H1 (cell line): ENCODE results near the gene SMC3. TPM values are rescaled to one million over a fixed set of nuclear protein-coding genes. Genes with fewer than 3 reads are reported as not detected.

Experiments
- CTCF ChIA-PET: fragments of 300-600 bp; sonication (Branson Sonifier 250); formaldehyde crosslinking; loops from one replicate; lab custom pipeline; 2021; ENCODE audit not compliant: partially characterized antibody; lab: Charles Lee
- POLR2A ChIA-PET: fragments of 300-600 bp; sonication (Branson Sonifier 250); formaldehyde crosslinking; loops from one replicate; lab custom pipeline; 2021; ENCODE audit warnings: inconsistent platforms; ENCODE audit not compliant: partially characterized antibody; lab: Charles Lee
- DNase-seq, 2 experiments: peaks; one replicate each; pipeline versions ENCODE4 v3.0.0 to v3.0.0-alpha.2; 2010 to 2022; ENCODE audit warnings: low spot score in 2 of 2, low read depth in 1 of 2, mixed read lengths in 1 of 2
- FAIRE-seq: peaks from 2 replicates; lab custom pipeline; 2011; peaks lifted over from hg19 to GRCh38; lab: Jason Lieb, UNC
- H2AFZ ChIP-seq: 2 replicates; pipeline ENCODE4 v1.8.1; 2012; ENCODE audit warnings: low read length, inconsistent platforms
- H2AK5ac ChIP-seq: 2 replicates; pipeline ENCODE4 v1.6.1; 2013; ENCODE audit warnings: low read depth, low read length
- H2BK120ac ChIP-seq: replicated peaks from 2 replicates; pipeline ENCODE3; 2013; ENCODE audit warnings: low read depth, low read length, inconsistent platforms
- H2BK12ac ChIP-seq: 2 replicates; pipeline ENCODE4 v1.6.1; 2013; ENCODE audit warnings: low read depth, low read length
- H2BK15ac ChIP-seq: 2 replicates; pipeline ENCODE4 v1.6.1; 2013; ENCODE audit warnings: low read length
- H2BK20ac ChIP-seq: 2 replicates; pipeline ENCODE4 v1.6.1; 2013; ENCODE audit warnings: low read length
- H2BK5ac ChIP-seq: 2 replicates; pipeline ENCODE4 v1.6.1; 2013; ENCODE audit warnings: low read depth, low read length
- H3K14ac ChIP-seq: 2 replicates; pipeline ENCODE4 v1.6.1; 2013; ENCODE audit warnings: inconsistent platforms; ENCODE audit not compliant: insufficient read length
- H3K18ac ChIP-seq: 2 replicates; pipeline ENCODE4 v1.6.1; 2013; ENCODE audit warnings: low read length; ENCODE audit errors: extremely low read depth
- H3K23ac ChIP-seq: 2 replicates; pipeline ENCODE4 v1.6.1; 2013; ENCODE audit warnings: inconsistent platforms; ENCODE audit not compliant: insufficient read length
- H3K23me2 ChIP-seq: 2 replicates; pipeline ENCODE4 v1.6.1; 2013; ENCODE audit warnings: low read depth, low read length
- H3K27ac ChIP-seq: 2 replicates; pipeline ENCODE4 v1.6.1; 2011; ENCODE audit warnings: low read depth, low read length, inconsistent platforms
- H3K27me3 ChIP-seq, 4 experiments: replicated peaks in 1 of 4; 1 replicate in 1 of 4; 2 replicates in 3 of 4; pipeline versions ENCODE4 v1.6.1 to v1.8.1; 2011 to 2013; ENCODE audit warnings: low read length in 3 of 4, mild to moderate bottlenecking in 3 of 4, inconsistent platforms in 2 of 4, mixed read lengths in 2 of 4, moderate library complexity in 1 of 4; ENCODE audit not compliant: control insufficient read depth in 3 of 4, insufficient read depth in 3 of 4; ENCODE audit errors: extremely low read depth in 1 of 4
- H3K36me3 ChIP-seq, 4 experiments: 2 replicates each; pipeline versions ENCODE4 v1.6.1 to v1.8.1; 2011 to 2013; ENCODE audit warnings: mild to moderate bottlenecking in 4 of 4, low read length in 3 of 4, moderate library complexity in 2 of 4, control low read depth in 1 of 4, inconsistent platforms in 1 of 4; ENCODE audit not compliant: insufficient read depth in 4 of 4, control insufficient read depth in 2 of 4
- H3K4ac ChIP-seq: replicated peaks from 2 replicates; pipeline ENCODE3; 2013; ENCODE audit warnings: low read length, low read depth, mixed read lengths, inconsistent platforms; ENCODE audit not compliant: insufficient read length
- H3K4me1 ChIP-seq, 4 experiments: replicated peaks in 1 of 4; 1 replicate in 1 of 4; 2 replicates in 3 of 4; pipeline versions ENCODE4 v1.6.1 to v1.8.1; 2011 to 2013; ENCODE audit warnings: low read length in 3 of 4, inconsistent platforms in 2 of 4, mixed read lengths in 1 of 4; ENCODE audit not compliant: insufficient read depth in 4 of 4, control insufficient read depth in 3 of 4
- H3K4me2 ChIP-seq, 2 experiments: 2 replicates each; pipeline versions ENCODE4 v1.6.1 to v1.8.1; 2011 to 2013; ENCODE audit warnings: low read depth in 2 of 2, low read length in 2 of 2, control low read depth in 1 of 2, inconsistent platforms in 1 of 2, mild to moderate bottlenecking in 1 of 2; ENCODE audit not compliant: insufficient read depth in 1 of 2
- H3K4me3 ChIP-seq, 4 experiments: fragments of 200-600, 300-600 bp in 1 of 4; sonication (generic), shearing (Covaris generic), sonication (Bioruptor Twin) in 1 of 4; 2 replicates each; pipeline versions ENCODE4 v1.5.1 to v1.8.1; 2011 to 2016; ENCODE audit warnings: low read length in 4 of 4, low read depth in 3 of 4, control low read depth in 2 of 4, inconsistent platforms in 2 of 4, mild to moderate bottlenecking in 2 of 4, mixed read lengths in 1 of 4, moderate library complexity in 1 of 4; ENCODE audit not compliant: insufficient read depth in 2 of 4; ENCODE audit errors: extremely low read depth in 1 of 4
- H3K56ac ChIP-seq: replicated peaks from 2 replicates; pipeline ENCODE3; 2013; ENCODE audit warnings: low read depth, mild to moderate bottlenecking, mixed read lengths, low read length, inconsistent platforms; ENCODE audit not compliant: insufficient read length
- H3K79me1 ChIP-seq: 2 replicates; pipeline ENCODE4 v1.6.1; 2013; ENCODE audit warnings: low read depth, low read length, control low read depth
- H3K79me2 ChIP-seq, 2 experiments: 2 replicates each; pipeline versions ENCODE4 v1.6.1 to v1.8.1; 2012 to 2013; ENCODE audit warnings: low read length in 2 of 2, mild to moderate bottlenecking in 2 of 2, inconsistent platforms in 1 of 2; ENCODE audit not compliant: insufficient read depth in 2 of 2, control insufficient read depth in 1 of 2
- H3K9ac ChIP-seq, 4 experiments: replicated peaks in 1 of 4; 1 replicate in 1 of 4; 2 replicates in 3 of 4; pipeline versions ENCODE4 v1.6.1 to v1.8.1; 2011 to 2013; ENCODE audit warnings: low read depth in 3 of 4, low read length in 3 of 4, control low read depth in 2 of 4, mild to moderate bottlenecking in 2 of 4, moderate library complexity in 2 of 4, inconsistent platforms in 1 of 4; ENCODE audit errors: extremely low read depth in 1 of 4
- H3K9me3 ChIP-seq, 2 experiments: 2 replicates each; pipeline versions ENCODE4 v1.6.1 to v1.8.1; 2012 to 2013; ENCODE audit warnings: mild to moderate bottlenecking in 2 of 2, moderate library complexity in 2 of 2, control low read depth in 1 of 2, inconsistent platforms in 1 of 2, low read depth in 1 of 2, low read length in 1 of 2, mixed read lengths in 1 of 2; ENCODE audit not compliant: insufficient read depth in 2 of 2
- H4K20me1 ChIP-seq, 2 experiments: replicated peaks in 1 of 2; 2 replicates each; pipeline versions ENCODE3 to v1.8.1; 2011 to 2013; ENCODE audit warnings: inconsistent platforms in 2 of 2, low read length in 2 of 2, mild to moderate bottlenecking in 1 of 2; ENCODE audit not compliant: insufficient read depth in 2 of 2, control insufficient read depth in 1 of 2
- H4K5ac ChIP-seq: 2 replicates; pipeline ENCODE4 v1.6.1; 2013; ENCODE audit warnings: low read length, low read depth, mixed read lengths, inconsistent platforms; ENCODE audit not compliant: insufficient read length
- H4K8ac ChIP-seq: 2 replicates; pipeline ENCODE4 v1.8.0; 2013; ENCODE audit warnings: mild to moderate bottlenecking, moderate library complexity, low read length, inconsistent platforms; ENCODE audit not compliant: insufficient read depth; ENCODE audit errors: extremely low read depth
- H4K91ac ChIP-seq: replicated peaks from 2 replicates; pipeline ENCODE3; 2013; ENCODE audit warnings: low read length, mixed read lengths, inconsistent platforms; ENCODE audit not compliant: insufficient read length
- ASH2L ChIP-seq: fragments of 200-600, 300-600 bp; sonication (generic); IDR thresholded peaks from one replicate; pipeline ENCODE4 v1.7.1; 2017; ENCODE audit warnings: low read length
- BACH1 ChIP-seq: IDR thresholded peaks from 2 replicates; pipeline ENCODE4 v1.6.1; 2012; ENCODE audit warnings: low read length, improper control_type of control experiment
- BRCA1 ChIP-seq: IDR thresholded peaks from 2 replicates; pipeline ENCODE4 v1.6.1; 2012; ENCODE audit warnings: low read depth, low read length, improper control_type of control experiment
- CREB1 ChIP-seq: IDR thresholded peaks from 2 replicates; pipeline ENCODE4 v1.6.1; 2012; ENCODE audit warnings: inconsistent platforms
- EGR1 ChIP-seq: IDR thresholded peaks from 2 replicates; pipeline ENCODE4 v1.6.1; 2011; ENCODE audit warnings: low read depth, low read length, borderline replicate concordance
- FOSL1 ChIP-seq: IDR thresholded peaks from 2 replicates; pipeline ENCODE4 v1.6.1; 2011; ENCODE audit warnings: mild to moderate bottlenecking, low read depth, low read length, moderate library complexity; ENCODE audit not compliant: insufficient read depth
- ZNF274 ChIP-seq: IDR thresholded peaks from 2 replicates; pipeline ENCODE4 v1.7.0; 2012; ENCODE audit warnings: low read length, borderline replicate concordance; ENCODE audit errors: extremely low read depth
- whole genome bisulfite sequencing, 2 experiments: shearing (Covaris generic) in 1 of 2; methylation state at CpG; one replicate each; pipeline versions ENCODE4 v1.1.6 to v1.1.7; 2013 to 2015; ENCODE audit warnings: low lambda C conversion rate in 2 of 2, mixed read lengths in 2 of 2, inconsistent platforms in 1 of 2, low coverage in 1 of 2, missing lambda C conversion rate in 1 of 2; ENCODE audit not compliant: insufficient replicate concordance in 2 of 2, insufficient coverage in 1 of 2, insufficient read length in 1 of 2; ENCODE audit errors: extremely low coverage in 1 of 2, missing lambda C conversion rate in 1 of 2; 5-methylcytosine and 5-hydroxymethylcytosine counted together
- polyA plus RNA-seq, 7 experiments: library from polyadenylated mRNA; depleted of rRNA in 3 of 7; stranded (reverse) in 5 of 7; unstranded in 2 of 7; fragments of >200 nt in 5 of 7; fragments of 200-250 nt in 2 of 7; gene quantifications; 1 replicate in 5 of 7; 2 replicates in 1 of 7; 4 replicates in 1 of 7; pipeline versions ENCODE4 v1.2.1 to v1.2.3, GENCODE V29; 2011 to 2013; ENCODE audit warnings: missing spikeins in 2 of 7, mixed read lengths in 2 of 7
- total RNA-seq: library from RNA; stranded (reverse); fragmentation: NEBNext Ultra II Directional; extraction: Animal tissue kit (Norgen Biotek cat#: 25700); gene quantifications from 2 replicates; pipeline ENCODE4 v1.2.1, GENCODE V29; 2021

Gene SMC3
- total and polyA plus RNA-seq, 2 of the 8 experiments (the other 6 are each of a cell fraction or from before 2014, with no cell fraction given): 12.7 to 93.4 TPM

DNA sequence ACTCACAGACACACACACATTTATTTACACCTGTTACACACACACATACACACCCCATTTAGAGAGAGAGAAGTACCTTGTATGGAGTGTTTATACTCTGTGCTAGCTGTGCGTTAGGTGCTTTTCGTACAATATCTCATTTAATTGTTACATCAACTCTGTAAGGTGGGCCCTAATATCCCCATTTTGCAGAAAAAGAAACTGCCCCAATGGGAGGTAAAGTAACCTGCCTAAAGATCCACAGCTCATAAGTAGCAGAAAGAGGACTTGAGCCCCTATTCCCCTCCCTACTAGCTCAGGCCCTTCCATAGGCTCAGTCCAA is 52.9 kb downstream of the SMC3 start:
- no peak overlapping the region for H2AFZ ChIP-seq

More for the DNA sequence above, 52.9 kb downstream of the SMC3 start:
- Histone ChIP-seq H3K4me2 (no peak overlapping the region), H3K9ac (no peak overlapping the region), H4K20me1 (no peaks in the 10 kb centered on the region), H3K14ac (no peak overlapping the region), H3K56ac (no peak overlapping the region), H3K23me2 (no peaks in the 10 kb centered on the region; the same call in 1 of the 2 replicates), H2AK5ac (no peak overlapping the region), H2BK5ac (no peak overlapping the region), H3K27ac (no peak overlapping the region), H2BK12ac (no peak overlapping the region), H4K8ac (no peak overlapping the region), H3K4me3 (no peak overlapping the region), H3K79me2 (no peaks in the 10 kb centered on the region), H3K4me1 (no peaks in the 10 kb centered on the region), H3K18ac (no peak overlapping the region), H3K9me3 (no peaks in the 10 kb centered on the region), H3K4ac (no peak overlapping the region), H4K5ac (no peak overlapping the region), H4K91ac (no peak overlapping the region), H2BK120ac (no peak overlapping the region), H3K23ac (no peak overlapping the region), H3K36me3 (no peaks in the 10 kb centered on the region), H2BK20ac (no peak overlapping the region), H2BK15ac (no peak overlapping the region), H3K27me3 (no peaks in the 10 kb centered on the region), H3K79me1 (no peaks in the 10 kb centered on the region)
- ChIA-PET CTCF (interaction anchor here (1.2 to 14.3 kb wide), 3 partner anchors 10 to 55 kb away, joined by 3 to 237 read pairs (median 4); no protein-coding TSS in a partner anchor), POLR2A (no interaction called here)
- no peak for DNase-seq
- TF ChIP-seq FOSL1 (no peak), ZNF274 (no peak), BRCA1 (no peak), CREB1 (no peak), EGR1 (no peak), ASH2L (no peak), BACH1 (no peak)
- FAIRE-seq: no peak
- whole genome bisulfite sequencing, 2 experiments: 87% methylated on average over 2 of the region's 2 CpGs; no CpG with 5 or more reads in 1 of the 2 experiments
